ENCODE measurements around the gene ADCY3.
A peak's percentile ranks its signal among the peaks of the same experiment; 100 is the strongest.
"Not testable (repeated sequence)": the region's sequence is repeated elsewhere in the genome, so short reads cannot be mapped to it uniquely, and the experiment has no call there.

Gene ADCY3

DNA sequence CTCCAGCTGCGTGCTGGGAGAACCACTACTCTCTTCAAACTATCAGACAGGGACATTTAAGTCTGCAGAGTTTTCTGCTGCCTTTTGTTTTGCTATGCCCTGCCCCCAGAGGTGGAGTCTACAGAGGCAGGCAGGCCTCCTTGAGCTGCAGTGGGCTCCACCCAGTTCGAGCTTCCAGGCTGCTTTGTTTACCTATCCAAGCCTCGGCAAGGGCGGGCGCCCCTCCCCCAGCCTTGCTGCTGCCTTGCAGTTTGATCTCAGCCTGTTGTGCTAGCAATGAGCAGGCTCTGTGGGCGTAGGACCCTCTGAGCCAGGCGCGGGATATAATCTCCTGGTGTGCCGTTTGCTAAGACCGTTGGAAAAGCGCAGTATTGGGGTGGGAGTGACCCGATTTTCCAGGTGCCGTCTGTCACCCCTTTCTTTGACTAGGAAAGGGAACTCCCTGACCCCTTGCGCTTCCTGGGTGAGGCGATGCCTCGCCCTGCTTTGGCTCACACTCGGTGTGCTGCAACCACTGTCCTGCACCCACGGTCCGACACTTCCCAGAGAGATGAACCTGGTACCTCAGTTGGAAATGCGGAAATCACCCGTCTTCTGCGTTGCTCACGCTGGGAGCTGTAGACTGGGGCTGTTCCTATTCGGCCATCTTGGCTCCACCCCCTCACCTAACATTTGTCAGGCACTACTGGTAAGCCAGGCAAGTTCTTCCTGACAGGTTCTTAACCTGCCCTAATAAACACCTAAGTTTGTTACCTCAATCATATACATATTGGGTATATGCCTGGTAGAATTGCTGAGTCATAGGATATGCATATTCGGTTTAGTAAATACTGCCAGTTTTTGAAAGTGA, 114.0 kb downstream of the ADCY3 start:
- not testable (repeated sequence) for DNase-seq

DNA sequence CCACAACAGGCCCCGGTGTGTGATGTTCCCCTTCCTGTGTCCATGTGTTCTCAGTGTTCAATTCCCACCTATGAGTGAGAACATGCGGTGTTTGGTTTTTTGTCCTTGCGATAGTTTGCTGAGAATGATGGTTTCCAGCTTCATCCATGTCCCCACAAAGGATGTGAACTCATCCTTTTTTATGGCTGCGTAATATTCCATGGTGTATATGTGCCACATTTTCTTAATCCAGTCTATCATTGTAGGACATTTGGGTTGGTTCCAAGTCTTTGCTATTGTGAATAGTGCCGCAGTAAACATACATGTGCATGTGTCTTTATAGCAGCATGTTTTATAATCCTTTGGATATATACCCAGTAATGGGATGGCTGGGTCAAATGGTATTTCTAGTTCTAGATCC, 119.5 kb downstream of the ADCY3 start:
- DNase-seq, result not testable (repeated sequence)

DNA sequence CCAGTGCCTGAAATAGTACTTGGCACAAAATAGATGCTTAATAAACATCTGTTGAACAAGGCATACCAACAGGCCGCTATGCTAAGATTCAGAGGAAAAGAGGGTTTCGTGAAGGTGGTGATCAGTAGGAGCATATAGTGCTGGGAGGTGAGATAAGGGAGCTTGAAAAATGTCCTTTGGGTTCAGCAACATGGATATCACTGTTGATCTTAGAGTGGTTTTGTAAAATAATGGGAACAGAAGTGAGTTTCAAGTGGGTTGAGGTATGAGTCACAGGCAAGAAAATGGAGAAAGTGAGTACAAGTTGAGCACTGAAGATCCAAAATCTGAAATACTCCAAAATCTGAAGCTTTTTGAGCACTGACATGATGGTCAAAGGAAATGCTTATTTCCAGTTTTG, 122.4 kb downstream of the ADCY3 start:
- no peak for DNase-seq

DNA sequence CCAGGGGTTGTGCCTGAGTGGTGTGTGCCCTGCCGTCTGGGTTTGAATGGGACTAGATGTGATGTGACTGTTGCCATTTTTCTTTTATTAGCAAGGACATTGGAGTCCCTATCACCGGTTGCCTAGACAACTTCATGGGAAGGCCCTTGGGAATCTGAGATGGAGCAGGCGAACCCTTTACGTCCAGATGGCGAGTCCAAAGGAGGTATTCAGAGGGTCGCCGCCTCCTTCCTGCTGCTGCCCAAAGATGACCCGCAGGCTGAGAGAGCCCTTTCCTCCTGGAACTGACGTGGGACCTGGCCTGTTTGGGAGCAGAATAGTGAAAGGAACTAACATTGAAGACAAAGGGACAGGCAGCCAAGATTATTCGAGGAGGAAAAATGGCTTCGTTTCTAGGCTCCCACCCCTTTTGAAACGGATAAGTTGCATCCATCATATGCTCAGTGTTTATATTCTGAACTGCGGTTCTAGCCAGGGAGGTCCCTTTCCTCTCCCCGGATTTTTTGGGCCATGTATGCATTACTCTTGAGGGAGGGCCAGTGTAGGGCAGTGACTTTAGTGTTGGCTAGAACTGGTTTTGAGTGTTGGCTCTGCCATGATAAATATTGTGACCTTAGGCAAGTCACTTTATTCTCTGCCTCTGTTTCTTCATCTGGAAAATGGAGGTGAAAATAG, 126.1 kb downstream of the ADCY3 start:
- peak; percentile 16 for DNase-seq

DNA sequence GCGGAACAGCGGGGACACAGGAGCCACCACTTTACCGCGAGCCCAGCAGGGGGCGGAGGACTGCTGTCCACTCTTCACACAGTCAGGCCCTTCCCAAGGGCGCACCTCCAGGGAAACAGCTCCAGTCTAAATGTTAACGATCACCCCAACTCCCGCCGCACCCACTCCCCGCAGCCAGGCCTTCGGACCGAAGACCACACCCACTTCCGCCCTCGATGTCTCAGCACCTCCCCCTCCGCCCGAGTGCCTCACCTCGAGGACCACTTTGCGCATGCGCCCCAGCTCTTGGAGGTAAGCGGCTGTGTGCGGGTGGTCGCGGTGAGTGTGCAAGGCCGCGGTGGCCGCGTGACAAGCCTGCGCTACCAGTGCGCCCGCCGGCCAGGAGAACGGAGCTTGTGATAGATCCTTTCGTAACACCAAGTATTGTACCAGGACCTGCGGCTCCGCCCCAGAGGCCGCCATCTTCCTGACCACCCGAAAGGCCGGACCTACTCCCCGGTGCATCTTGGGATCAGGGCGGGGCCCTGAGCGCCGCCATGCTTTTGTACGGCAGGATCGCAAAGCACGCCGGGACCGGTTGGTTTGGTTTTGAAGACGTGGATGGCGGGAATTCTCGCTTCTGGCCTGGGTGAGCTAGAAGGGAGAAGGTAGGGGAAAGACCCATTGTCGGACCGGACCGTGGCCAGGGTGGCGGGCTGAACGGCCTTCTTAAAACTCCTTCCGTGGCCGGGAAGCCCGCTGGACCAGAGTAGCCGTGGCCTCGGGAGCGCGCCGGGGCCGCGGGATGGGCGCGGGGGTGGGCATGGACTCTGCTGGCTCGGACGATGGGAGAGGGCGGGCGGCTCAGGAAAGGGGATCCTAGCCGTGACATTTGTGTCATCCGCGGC, 126.9 kb downstream of the ADCY3 start, which contains the start of the genes CENPO and PTRHD1:
Gene CENPO, plus strand, starts transcription at position 552 of the 887 bp plus-strand sequence. CDS start 495 bp downstream, outside the sequence.
Gene PTRHD1, minus strand, starts transcription at position 518 of the 887 bp plus-strand sequence. Its CDS starts 14 bp downstream, at position 504.
- DNase-seq, result peak; percentile 96

DNA sequence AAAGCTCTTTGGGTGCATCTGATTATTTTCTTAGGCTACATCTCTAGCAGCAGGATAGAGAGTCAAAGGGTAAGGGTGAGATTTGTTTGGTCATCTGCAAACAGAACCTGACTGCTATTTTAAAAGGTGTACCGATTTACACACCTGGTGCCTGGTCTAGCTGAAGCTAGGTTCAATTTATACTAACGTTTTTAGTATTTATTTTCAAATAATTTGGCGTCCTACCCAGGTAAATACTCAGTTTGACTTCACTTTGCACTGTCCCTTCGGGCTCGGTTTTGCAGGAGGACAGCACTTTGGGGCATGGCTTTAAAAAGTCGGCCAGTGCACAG, 127.5 kb downstream of the ADCY3 start:
- DNase-seq, result no peak

DNA sequence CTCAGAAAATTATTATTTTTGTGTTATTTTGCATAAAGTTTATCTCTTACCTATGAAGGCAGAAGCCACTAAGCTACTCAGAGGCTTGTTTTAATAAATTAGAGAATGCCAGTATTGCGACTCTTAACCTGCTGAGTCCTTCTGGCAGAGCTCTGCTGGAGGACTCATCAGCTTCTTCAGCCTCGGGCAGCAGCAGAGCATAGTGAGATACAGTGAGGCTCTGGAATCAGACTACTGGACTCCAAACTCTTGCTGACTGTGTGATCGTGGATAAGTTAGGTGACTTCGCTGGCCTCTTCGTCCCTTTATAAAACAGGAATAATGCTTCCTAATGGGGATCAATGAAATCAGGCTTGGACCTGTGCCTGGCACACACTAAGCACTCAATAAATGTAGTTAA, 128.6 kb downstream of the ADCY3 start:
- DNase-seq, result no peak

DNA sequence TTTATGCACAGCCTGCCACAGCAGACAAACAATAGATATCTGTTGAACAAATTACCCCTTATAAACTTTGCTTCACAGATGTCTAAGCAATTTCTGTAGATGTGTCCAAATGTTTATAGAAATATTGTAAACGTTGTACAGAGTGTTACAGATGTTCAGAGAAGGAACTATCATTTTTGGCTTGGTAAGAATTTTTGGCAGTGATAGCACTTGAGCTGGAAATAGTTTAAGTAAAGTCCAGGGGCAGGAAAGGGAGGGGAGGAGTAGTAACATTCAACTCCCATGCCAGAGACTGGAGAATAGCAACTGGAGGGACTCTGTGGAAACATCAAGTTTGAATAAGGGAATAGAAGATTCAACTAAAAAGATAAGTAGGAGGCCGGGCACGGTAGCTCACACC, 131.2 kb downstream of the ADCY3 start:
- no peak for DNase-seq

DNA sequence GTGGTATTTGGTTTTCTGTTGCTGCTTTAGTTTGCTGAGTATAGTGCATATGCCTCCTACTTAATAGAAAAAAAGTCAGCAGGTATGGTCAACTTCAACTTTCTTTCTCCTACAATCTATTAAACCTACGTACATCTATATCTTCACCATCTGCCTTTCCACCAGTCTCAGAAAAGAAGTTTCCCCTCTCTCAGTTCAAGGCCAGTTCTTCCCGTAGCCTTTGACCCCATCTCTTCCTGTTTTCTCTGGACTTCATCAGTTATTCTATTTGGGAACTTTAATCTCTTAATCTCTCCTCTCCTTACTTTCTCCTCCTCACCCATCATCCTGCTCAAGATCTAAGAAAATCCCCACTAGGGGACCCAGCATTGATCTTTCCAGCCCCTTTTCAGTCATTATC, 132.5 kb downstream of the ADCY3 start:
- no peak for DNase-seq

DNA sequence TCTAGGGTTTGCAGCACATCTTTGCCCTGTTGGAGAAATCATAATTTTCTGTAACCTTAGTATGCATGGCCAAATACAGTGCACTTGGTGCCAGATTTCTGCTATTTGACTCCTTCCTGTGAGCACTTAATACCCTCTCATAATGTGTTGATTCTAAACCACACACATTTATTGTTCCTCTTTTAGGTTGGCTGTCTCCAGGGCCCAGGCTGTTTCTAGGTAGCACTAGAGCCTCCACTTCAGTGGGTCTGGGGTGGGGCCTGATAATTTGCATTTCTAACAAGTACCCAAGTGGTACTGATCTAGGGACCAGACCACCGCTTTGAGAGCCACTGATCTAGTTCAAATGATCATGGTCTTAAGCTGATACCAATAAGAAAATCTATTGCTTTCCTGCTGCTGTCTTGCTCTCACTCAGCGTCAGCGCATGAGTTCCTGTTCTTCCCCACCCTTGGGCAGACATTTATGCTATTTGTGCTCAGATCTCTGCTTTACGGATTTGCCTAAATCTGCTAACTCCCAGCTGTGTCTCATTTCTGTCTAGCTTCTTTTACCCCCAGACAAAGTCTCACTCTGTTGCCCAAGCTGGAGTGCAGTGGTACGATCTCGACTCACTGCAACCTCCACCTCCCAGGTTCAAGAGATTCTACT, 134.2 kb downstream of the ADCY3 start:
- DNase-seq, result no peak

DNA sequence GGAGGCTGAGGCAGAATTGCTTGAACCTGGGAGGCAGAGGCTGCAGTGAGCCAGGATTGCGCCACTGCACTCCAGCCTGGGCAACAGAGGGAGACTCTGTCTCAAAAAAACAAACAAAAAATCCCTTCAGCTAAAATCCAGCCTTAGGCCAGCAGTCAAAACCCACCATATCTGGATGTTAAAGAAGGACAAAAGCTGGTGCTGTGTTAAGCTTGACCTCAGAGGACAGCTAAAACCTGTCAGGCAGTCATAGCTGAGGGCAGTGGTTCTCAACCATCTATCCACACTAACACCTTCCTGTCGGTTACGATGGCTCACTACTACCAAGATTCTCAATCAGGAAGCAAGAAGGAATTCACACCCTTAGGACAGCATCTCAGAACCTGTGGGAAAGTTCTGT, 136.4 kb downstream of the ADCY3 start:
- no peak for DNase-seq

DNA sequence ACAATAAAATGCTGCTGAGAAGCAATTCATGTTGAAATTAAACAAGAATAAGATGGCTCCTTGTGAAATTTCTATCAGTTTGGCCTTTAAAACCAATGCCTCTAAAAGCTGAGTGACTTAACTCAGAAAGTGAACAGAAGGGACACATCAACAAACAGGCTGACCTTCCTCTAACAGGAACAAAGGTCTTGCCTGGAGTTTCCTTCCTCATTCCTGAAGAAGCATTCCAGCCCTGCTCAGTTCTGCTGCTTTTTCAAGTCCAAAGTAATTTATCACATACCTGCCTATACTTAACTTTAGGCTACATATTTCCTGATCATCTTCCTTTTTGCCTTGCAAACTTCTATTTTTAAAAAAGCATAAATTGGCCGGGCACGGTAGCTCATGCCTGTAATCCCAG, 140.9 kb downstream of the ADCY3 start:
- DNase-seq, result no peak

DNA sequence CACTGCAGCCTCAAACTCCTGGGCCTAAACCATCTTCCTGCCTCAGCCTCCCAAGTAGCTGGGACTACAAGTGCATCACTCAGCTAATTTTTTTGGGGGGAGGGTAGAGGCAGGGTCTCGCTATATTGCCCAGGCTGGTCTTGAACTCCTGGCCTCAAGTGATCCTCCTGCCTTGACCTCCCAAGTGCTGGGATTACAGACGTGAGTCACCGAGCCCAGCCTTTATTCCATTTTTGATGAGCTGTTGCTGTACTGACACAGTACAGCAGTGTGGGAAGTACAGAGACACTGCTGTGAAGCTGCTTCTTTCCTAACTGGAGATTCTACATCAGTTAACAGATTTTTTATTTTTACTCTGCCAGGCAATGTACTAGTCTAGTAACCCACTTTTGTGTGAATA, 145.7 kb downstream of the ADCY3 start:
- no peak for DNase-seq

DNA sequence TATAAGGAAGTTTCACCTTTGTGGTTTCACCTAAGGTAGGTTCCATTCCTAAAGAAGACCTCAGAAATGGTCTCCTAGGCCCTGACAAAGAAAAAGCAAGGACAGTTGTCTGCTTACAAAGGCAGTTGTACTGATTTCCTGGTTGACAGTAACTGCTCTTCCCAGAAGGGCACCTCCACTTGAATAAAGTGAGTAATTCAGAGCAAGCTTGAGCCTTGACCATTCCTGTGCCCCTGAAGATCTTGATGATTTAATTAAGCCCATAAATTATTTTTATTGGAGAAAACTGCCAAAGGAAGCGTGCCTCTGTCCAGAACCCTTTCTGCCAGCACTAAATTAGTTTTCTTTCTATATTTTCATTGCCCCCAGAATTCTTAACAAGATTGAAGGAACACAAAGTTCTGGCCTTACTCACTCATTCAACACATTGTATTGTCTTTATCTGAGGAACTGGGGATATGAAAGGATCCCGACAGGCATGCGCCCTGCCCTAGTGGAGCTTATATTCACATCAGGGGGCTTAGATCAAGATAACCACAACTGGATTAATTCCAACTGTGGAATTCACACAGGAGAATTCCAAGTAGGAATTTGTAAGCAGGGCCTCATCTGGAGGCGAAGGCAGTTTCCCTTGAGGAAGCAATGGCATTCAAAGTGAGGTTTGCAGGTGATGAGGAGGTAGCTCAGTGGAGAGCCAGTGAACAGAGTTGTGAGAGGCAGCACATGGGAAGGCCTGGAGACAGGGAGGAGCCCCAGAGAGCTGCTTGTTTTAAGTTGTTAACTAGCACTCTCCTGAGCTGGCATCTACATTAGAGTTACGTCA, 148.1 kb downstream of the ADCY3 start:
- DNase-seq, result no peak

DNA sequence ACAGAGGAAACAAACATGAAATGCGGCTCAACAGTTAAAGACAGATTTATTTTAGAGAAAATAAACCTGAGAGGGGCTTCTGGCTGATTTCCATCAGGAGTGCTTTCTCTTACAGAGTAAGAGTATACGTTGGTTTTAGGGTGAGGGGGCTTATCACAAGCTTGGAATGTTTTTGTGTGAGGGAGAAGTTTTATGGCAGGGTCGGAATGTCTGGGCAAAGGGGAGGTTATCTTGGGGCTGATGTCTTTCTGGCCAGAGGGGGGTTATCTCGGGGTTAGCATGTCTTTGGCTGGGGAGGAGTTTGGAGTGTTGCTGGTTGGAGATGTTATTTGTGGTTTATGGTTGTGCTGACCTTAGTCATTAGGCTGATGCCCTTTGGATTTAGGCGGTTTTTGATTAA, 149.0 kb downstream of the ADCY3 start:
- DNase-seq, result no peak

Measured in activated CD4-positive, alpha-beta T cell treated with anti-CD3 and anti-CD28 coated beads, Interleukin-2, amount 50 U/mL, for 16 hours (primary cell).